GM10248 (cell line): ENCODE data around the gene DGKI.

Source experiments
- CTCF ChIA-PET: fragments of 300-600 bp; sonication (Branson Sonifier 250); formaldehyde crosslinking; extraction: SDS; loops from one replicate; lab custom pipeline; 2021; ENCODE audit warnings: antibody characterized with exemption; lab: Yijun Ruan, JAX
- POLR2A ChIA-PET: fragments of 350-650 bp; sonication (Branson Sonifier 250); formaldehyde crosslinking; extraction: SDS; loops from one replicate; lab custom pipeline; 2020; ENCODE audit warnings: antibody characterized with exemption; lab: Yijun Ruan, JAX
- DNase-seq: peaks from one replicate; pipeline ENCODE4 v3.0.0; 2012; ENCODE audit errors: extremely low spot score
- TF ChIP-seq, protein P1 (sequence below): IDR thresholded peaks from 2 replicates; pipeline ENCODE4 v1.5.1; 2012; ENCODE audit warnings: mild to moderate bottlenecking, low read depth; ENCODE audit errors: extremely low read depth, missing control alignments, control extremely low read depth

Gene DGKI

DNA sequence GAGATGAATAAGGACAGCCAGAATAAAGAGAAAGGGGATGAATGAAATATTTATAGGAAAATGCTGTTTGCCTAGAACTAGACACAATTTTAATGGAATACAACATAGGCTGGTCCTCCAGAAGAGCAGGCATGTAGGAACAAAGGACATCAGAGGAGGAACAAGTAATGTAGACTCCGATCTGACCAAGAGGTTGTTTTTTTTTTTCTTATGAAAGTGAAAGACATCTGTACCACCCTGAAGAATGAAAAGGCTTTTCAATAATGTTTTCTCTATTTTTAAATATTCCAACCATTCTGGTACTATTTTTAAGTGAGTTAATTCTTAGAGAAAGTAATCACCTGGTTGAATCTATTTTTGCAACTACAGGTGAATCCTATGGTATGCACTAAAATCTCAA, 366.4 kb downstream of the DGKI start:
- CTCF ChIA-PET = interaction anchor here (1.5 kb wide), 1 partner anchor 19 kb away, joined by 3 read pairs; no protein-coding TSS in a partner anchor

DNA sequence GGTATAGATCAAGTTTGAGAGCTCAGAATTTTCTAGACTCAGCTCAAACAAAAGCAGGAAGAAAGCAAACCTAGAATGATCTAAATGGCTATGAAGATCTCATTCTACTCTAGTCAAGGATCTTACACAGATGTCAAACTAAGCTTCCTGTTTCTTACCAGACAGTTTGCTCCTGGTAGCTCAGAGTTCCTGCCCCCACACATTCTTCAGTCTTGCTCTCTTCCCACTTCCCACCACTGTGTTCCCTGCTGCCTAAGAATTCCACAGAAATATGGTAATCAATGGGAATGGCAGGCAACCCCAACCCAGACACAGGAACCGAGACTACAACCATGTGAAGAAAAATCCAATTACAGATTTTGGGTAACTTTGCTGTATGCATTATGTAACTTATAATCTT, 369.8 kb downstream of the DGKI start:
- TF ChIP-seq, protein P1, sequence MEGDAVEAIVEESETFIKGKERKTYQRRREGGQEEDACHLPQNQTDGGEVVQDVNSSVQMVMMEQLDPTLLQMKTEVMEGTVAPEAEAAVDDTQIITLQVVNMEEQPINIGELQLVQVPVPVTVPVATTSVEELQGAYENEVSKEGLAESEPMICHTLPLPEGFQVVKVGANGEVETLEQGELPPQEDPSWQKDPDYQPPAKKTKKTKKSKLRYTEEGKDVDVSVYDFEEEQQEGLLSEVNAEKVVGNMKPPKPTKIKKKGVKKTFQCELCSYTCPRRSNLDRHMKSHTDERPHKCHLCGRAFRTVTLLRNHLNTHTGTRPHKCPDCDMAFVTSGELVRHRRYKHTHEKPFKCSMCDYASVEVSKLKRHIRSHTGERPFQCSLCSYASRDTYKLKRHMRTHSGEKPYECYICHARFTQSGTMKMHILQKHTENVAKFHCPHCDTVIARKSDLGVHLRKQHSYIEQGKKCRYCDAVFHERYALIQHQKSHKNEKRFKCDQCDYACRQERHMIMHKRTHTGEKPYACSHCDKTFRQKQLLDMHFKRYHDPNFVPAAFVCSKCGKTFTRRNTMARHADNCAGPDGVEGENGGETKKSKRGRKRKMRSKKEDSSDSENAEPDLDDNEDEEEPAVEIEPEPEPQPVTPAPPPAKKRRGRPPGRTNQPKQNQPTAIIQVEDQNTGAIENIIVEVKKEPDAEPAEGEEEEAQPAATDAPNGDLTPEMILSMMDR = no peak
- CTCF ChIA-PET = interaction anchor here (0.8 to 1.9 kb wide), 5 partner anchors 10 to 115 kb away, joined by 3 to 7 read pairs (median 3); no protein-coding TSS in a partner anchor
- no peak for DNase-seq
- POLR2A ChIA-PET = no interaction called here

More for the DNA sequence above, 366.4 kb downstream of the DGKI start:
- TF ChIP-seq, protein P1 = no peak
- DNase-seq = no peak
- POLR2A ChIA-PET = no interaction called here

DNA sequence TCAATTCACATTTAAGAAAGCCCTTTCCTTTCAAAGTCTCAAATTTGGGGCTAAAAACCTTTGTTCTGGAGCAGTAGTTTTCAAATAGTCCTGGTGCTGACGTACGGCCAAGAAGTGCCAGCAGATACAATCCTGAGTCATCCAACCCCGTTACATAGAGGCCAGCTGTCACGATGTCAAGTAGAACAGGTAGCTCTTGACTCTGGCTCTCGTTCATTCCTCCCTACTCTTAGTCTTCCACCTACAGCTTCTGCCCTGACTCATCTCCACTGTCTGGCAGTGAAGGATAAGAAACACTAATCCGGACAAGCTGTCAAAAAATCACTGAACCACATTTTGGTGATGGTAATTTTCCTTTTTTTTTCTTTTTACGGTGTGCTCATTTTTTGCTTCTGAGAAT, 370.8 kb downstream of the DGKI start:
- DNase-seq = no peak
- ChIA-PET POLR2A (no interaction called here), CTCF (interaction anchor here (0.8 to 1.9 kb wide), 5 partner anchors 9 to 116 kb away, joined by 3 to 7 read pairs (median 3); no protein-coding TSS in a partner anchor)
- TF ChIP-seq, protein P1 = no peak

DNA sequence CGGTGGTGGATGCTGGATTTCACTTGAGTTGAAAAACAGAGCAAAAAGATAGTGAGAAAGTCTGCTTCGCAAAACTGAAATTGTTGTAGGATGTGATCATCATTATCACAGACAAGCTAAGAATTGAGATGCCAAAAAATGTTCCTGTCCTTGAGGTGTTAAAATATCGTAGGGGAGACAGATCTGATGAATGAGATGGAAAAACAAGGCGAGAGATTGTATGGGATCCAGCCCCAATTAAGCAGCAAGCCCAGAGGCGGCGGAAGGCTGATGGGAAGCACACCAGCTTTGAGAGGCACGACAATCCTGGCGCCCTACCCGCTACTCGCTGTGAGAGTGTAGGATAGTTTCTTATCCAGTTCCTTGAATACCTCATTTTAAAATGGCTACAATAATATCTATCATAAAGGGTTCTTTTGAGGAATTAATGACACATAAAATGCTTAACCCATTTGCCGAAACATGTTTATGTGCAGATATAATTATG, 372.2 kb downstream of the DGKI start:
- TF ChIP-seq, protein P1 = no peak
- POLR2A ChIA-PET = no interaction called here
- DNase-seq = no peak
- CTCF ChIA-PET = interaction anchor here (1.0 to 2.4 kb wide), 3 partner anchors 9 to 30 kb away, joined by 3 to 9 read pairs (median 6); no protein-coding TSS in a partner anchor

DNA sequence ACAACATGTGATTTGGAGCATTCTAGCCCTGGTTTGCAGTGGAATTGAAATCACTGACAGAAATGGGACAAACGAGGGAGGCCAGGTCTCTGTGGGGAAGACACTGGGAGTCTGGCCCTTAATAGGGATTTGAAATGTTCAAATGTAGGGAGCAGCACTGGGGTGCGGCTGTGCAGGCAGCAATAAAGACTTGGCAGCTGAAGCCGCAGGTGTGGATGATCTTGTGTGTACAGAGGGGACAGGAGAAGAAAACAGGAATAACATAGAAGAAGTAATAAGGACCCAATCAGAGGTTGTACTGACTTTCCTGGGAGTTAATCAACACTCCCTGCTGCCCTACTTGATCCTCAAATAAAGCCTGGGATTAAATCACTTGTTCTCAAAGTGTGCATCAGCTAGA, 375.6 kb downstream of the DGKI start:
- no peak for DNase-seq
- CTCF ChIA-PET = interaction anchor here (0.8 to 1.4 kb wide), 3 partner anchors 16 to 55 kb away, joined by 3 read pairs; no protein-coding TSS in a partner anchor
- POLR2A ChIA-PET = no interaction called here
- TF ChIP-seq, protein P1 = no peak

DNA sequence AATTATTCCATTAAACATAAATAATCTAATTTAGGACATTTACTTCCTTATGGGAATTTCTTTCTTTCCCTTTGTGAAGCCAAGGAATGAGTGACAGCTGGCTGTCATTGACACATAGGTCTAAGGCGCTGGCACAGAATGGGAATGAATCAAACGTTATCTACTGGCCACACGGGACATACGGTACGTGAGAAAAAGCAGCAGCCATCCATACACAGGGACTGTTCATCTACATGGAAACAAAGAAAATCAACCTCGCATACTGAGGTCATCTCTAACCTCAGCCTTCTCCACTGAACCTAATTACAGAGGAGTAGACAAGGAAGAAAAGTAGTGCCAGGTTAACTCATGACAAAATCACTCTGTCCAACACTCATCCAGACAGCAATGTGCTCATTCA, 376.9 kb downstream of the DGKI start:
- TF ChIP-seq, protein P1 = no peak
- ChIA-PET POLR2A (no interaction called here), CTCF (interaction anchor here (1.4 kb wide), 1 partner anchor 15 kb away, joined by 3 read pairs; no protein-coding TSS in a partner anchor)
- no peak for DNase-seq
